Fibroblast of lung (primary cell): ENCODE measurements around the gene MB. TPM values are rescaled to one million over a fixed set of nuclear protein-coding genes. Genes with fewer than 3 reads are reported as not detected.

Source experiments
- DNase-seq, 2 donors: peaks; one replicate each; pipeline versions ENCODE4 v3.0.0 to v3.0.0-alpha.2; 2010; ENCODE audit warnings: low read depth in 2 of 2
- H2AFZ ChIP-seq: 2 replicates; pipeline ENCODE4 v1.5.1; 2012; ENCODE audit warnings: low read length, control low read depth, inconsistent platforms
- H3K27ac ChIP-seq: 2 replicates; pipeline ENCODE4 v1.5.1; 2011; ENCODE audit warnings: low read length, control low read depth; ENCODE audit not compliant: insufficient read depth
- H3K27me3 ChIP-seq: 2 replicates; pipeline ENCODE4 v1.5.1; 2011; ENCODE audit warnings: mild to moderate bottlenecking, low read length; ENCODE audit not compliant: control insufficient read depth, insufficient read depth
- H3K36me3 ChIP-seq: 2 replicates; pipeline ENCODE4 v1.5.1; 2011; ENCODE audit warnings: low read length; ENCODE audit not compliant: control insufficient read depth, insufficient read depth
- H3K4me1 ChIP-seq: 2 replicates; pipeline ENCODE4 v1.5.1; 2011; ENCODE audit warnings: low read length; ENCODE audit not compliant: control insufficient read depth, insufficient read depth; ENCODE audit errors: extremely low read depth
- H3K4me2 ChIP-seq: 2 replicates; pipeline ENCODE4 v1.5.1; 2011; ENCODE audit warnings: low read length, control low read depth; ENCODE audit not compliant: insufficient read depth; ENCODE audit errors: extremely low read depth
- H3K4me3 ChIP-seq, 4 experiments: fragments of 200-600 bp in 1 of 4; sonication (generic) in 1 of 4; replicated peaks in 1 of 4; 2 replicates each; pipeline ENCODE4 v1.5.1; 2011 to 2016; ENCODE audit warnings: low read length in 4 of 4, low read depth in 3 of 4, mild to moderate bottlenecking in 3 of 4, control low read depth in 2 of 4, inconsistent platforms in 1 of 4, mixed read lengths in 1 of 4; ENCODE audit not compliant: insufficient read depth in 1 of 4; ENCODE audit errors: control extremely low read depth in 1 of 4
- H3K79me2 ChIP-seq: 2 replicates; pipeline ENCODE4 v1.5.1; 2012; ENCODE audit warnings: mild to moderate bottlenecking, low read length, inconsistent platforms; ENCODE audit not compliant: control insufficient read depth, insufficient read depth
- H3K9ac ChIP-seq: 2 replicates; pipeline ENCODE4 v1.5.1; 2011; ENCODE audit warnings: mild to moderate bottlenecking, low read length, control low read depth; ENCODE audit not compliant: insufficient read depth
- H3K9me3 ChIP-seq: 2 replicates; pipeline ENCODE4 v1.5.1; 2012; ENCODE audit warnings: low read depth, low read length; ENCODE audit not compliant: control insufficient read depth, insufficient read depth
- H4K20me1 ChIP-seq: 2 replicates; pipeline ENCODE4 v1.5.1; 2011; ENCODE audit warnings: low read length; ENCODE audit not compliant: control insufficient read depth, insufficient read depth; ENCODE audit errors: extremely low read depth
- CTCF ChIP-seq, 2 donors: IDR thresholded peaks in 1 of 2; conservative IDR thresholded peaks in 1 of 2; 1 replicate in 1 of 2; 2 replicates in 1 of 2; pipeline ENCODE4 v1.5.1; 2011 to 2012; ENCODE audit warnings: low read length in 2 of 2, control low read depth in 1 of 2, inconsistent platforms in 1 of 2, low read depth in 1 of 2, mild to moderate bottlenecking in 1 of 2
- EZH2 ChIP-seq: IDR thresholded peaks from 2 replicates; pipeline ENCODE4 v1.5.1; 2012; ENCODE audit warnings: low read length, control low read depth, mild to moderate bottlenecking; ENCODE audit errors: missing control alignments
- polyA plus RNA-seq, 2 donors: library from polyadenylated mRNA; depleted of rRNA in 1 of 2; stranded (reverse) in 1 of 2; unstranded in 1 of 2; fragments of >200 nt; gene quantifications; 2 replicates each; pipeline ENCODE4 v1.2.1, GENCODE V29; 2011 to 2012; ENCODE audit warnings: missing spikeins in 1 of 2
- total RNA-seq: library from RNA; depleted of rRNA; stranded (reverse); fragments of >200 nt; gene quantifications from 2 replicates; pipeline ENCODE4 v1.2.1, GENCODE V29; 2014

Gene MB
- total and polyA plus RNA-seq, 2 donors (not counting 1 experiment from before 2014, with no cell fraction given) = not detected

- no peak for TF ChIP-seq EZH2
- TF ChIP-seq CTCF (conservative IDR thresholded peaks at IDR 0.05 in 1 of 2, IDR thresholded peaks at IDR 0.05 in 1 of 2; ENCODE audit: low read depth in 1 of 2, low read length in 2 of 2) = no peak
- no peaks in the 10 kb centered on the region for H3K36me3 ChIP-seq
- H3K4me2 ChIP-seq = no peak overlapping the region
- no peaks in the 10 kb centered on the region for H3K9me3 ChIP-seq
- no peaks in the 10 kb centered on the region for H3K4me1 ChIP-seq
- H3K27ac ChIP-seq = no peak overlapping the region
- peaks cover 6% of the 10 kb centered on the region for H3K27me3 ChIP-seq
- no peak for DNase-seq
- H3K4me3 ChIP-seq = no peak overlapping the region
- no peak overlapping the region for H3K9ac ChIP-seq
- H3K79me2 ChIP-seq = no peaks in the 10 kb centered on the region
- H2AFZ ChIP-seq = no peak overlapping the region
- no peaks in the 10 kb centered on the region for H4K20me1 ChIP-seq
These were observed 38.1 kb downstream of the MB start for GRCh38 chr22:35578836-35579575.

DNA sequence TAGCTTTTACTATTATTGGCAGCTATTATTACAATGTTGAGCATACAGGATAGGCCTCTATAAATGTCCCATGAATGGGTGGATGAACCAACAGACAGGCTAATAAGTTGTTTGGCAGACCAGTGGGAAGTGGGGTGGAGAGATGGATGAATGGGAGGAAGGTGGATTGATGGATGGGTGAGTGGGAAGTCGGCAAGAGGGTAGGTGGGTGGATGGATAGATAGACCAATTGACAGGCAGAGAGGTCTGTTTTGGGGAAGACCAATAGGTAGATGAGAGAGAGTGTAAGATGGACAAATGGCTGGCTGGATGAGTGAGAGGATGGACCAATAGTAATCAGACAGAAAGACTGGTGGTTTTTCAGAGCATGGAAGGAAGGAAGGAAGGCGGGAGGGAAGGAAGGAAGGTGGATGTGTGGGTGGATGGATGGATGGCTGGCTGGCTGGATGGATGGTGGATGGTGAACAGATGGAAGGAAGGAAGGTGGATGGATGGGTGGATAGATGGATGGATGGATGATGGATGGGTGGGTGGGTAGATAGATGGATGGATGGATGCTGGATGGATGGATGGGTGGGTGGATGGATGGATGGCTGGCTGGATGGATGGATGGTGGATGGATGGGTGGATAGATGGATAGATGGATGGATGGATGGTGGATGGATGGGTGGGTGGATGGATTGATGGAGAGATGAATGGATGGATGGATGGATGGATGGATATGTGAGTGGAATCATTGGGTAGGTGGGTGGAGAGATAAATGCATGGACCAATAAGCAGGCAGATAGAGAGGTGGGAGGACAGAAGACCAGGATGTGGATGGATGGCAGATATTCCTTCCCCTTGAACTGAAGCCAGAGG lies 39.1 kb downstream of the MB start:
- no peaks in the 10 kb centered on the region for H3K36me3 ChIP-seq

More for the DNA sequence above, 39.1 kb downstream of the MB start:
- Histone ChIP-seq H3K9ac (no peak overlapping the region), H3K27ac (no peak overlapping the region), H3K9me3 (no peaks in the 10 kb centered on the region), H3K4me1 (no peaks in the 10 kb centered on the region), H3K4me2 (no peak overlapping the region), H3K27me3 (peaks cover 8% of the 10 kb centered on the region), H3K79me2 (no peaks in the 10 kb centered on the region), H2AFZ (no peak overlapping the region), H4K20me1 (no peaks in the 10 kb centered on the region), H3K4me3 (no peak overlapping the region)
- no peak for DNase-seq
- no peak for TF ChIP-seq CTCF (conservative IDR thresholded peaks at IDR 0.05 in 1 of 2, IDR thresholded peaks at IDR 0.05 in 1 of 2; ENCODE audit: low read depth in 1 of 2, low read length in 2 of 2)
- TF ChIP-seq EZH2 = no peak
